HFFc6 (cell line): Measurements from ENCODE around the gene BICRAL. TPM values are rescaled to one million over a fixed set of nuclear protein-coding genes. Genes with fewer than 3 reads are reported as not detected.

Source experiments
- DNase-seq: peaks from one replicate; pipeline ENCODE4 v3.0.0-alpha.2; 2018
- H3K27ac Mint-ChIP-seq: 2 replicates; pipeline ENCODE4 v1.8.0; 2020; ENCODE audit warnings: mild to moderate bottlenecking, mixed read lengths
- H3K27me3 Mint-ChIP-seq: 2 replicates; pipeline ENCODE4 v1.8.0; 2021; ENCODE audit warnings: mild to moderate bottlenecking, moderate library complexity, mixed read lengths; ENCODE audit not compliant: insufficient read depth
- H3K36me3 Mint-ChIP-seq: 2 replicates; pipeline ENCODE4 v1.8.0; 2021; ENCODE audit warnings: low read depth, mixed read lengths
- H3K4me1 Mint-ChIP-seq: 2 replicates; pipeline ENCODE4 v1.8.0; 2020; ENCODE audit warnings: low read depth, mixed read lengths
- H3K4me3 Mint-ChIP-seq: 2 replicates; pipeline ENCODE4 v1.8.0; 2020; ENCODE audit warnings: mild to moderate bottlenecking, moderate library complexity, mixed read lengths
- H3K9me3 Mint-ChIP-seq: 2 replicates; pipeline ENCODE4 v1.8.0; 2020; ENCODE audit warnings: mild to moderate bottlenecking, mixed read lengths
- total RNA-seq, 6 experiments: library from RNA; stranded (reverse); fragmentation: NEBNext Ultra II Directional; extraction: Animal tissue kit (Norgen Biotek cat#: 25700); gene quantifications; 2 replicates in 1 of 6; 3 replicates in 5 of 6; pipeline ENCODE4 v1.2.3, GENCODE V29; 2021
- TF ChIP-seq, protein P1 (sequence below): fragments of 200-600 bp; sonication (generic); IDR thresholded peaks from 2 replicates; pipeline ENCODE4 v1.5.0; 2021; ENCODE audit warnings: antibody characterized with exemption, mild to moderate bottlenecking

BICRAL gene
- total RNA-seq, 6 experiments from 2014 or later = 8.0 to 9.8 (median 9.4) TPM

DNA sequence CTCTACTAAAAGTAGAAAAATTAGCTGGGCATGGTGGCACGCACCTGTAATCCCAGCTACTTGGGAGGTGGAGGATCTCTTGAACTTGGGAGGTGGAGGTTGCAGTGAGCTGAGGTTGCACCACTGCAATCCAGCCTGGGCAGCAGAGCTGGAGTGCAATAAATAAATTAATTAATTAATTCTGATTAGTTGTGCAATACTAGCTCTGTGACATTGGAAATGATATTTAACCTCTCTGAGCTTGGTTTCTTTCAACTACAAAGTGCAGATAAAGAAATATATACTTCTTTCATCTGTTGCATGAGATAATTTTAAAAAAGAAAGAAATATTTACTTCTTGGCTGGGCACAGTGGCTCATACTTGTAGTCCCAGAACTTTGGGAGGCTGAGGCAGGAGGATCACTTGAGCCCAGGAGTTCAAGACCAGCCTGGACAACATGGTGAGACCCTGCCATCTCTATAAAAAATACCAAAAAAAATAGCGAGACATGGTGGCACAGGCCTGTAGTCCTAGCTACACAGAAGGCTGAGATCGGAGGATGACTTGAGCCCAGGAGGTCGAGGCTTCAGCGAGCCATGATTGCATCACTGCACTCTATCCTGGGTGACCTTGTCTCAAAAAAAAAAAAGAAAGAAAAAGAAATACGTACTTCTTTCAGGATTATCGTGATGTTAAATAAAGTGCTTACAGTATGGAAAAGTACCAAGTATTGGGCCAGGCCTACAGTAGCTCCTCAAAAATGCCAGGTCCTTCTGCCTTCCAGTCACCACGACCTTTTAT, 20.4 kb upstream of the BICRAL start:
- H3K4me3 Mint-ChIP-seq = no peak overlapping the region
- H3K4me1 Mint-ChIP-seq = peaks cover 19% of the 10 kb centered on the region
- TF ChIP-seq, protein P1, sequence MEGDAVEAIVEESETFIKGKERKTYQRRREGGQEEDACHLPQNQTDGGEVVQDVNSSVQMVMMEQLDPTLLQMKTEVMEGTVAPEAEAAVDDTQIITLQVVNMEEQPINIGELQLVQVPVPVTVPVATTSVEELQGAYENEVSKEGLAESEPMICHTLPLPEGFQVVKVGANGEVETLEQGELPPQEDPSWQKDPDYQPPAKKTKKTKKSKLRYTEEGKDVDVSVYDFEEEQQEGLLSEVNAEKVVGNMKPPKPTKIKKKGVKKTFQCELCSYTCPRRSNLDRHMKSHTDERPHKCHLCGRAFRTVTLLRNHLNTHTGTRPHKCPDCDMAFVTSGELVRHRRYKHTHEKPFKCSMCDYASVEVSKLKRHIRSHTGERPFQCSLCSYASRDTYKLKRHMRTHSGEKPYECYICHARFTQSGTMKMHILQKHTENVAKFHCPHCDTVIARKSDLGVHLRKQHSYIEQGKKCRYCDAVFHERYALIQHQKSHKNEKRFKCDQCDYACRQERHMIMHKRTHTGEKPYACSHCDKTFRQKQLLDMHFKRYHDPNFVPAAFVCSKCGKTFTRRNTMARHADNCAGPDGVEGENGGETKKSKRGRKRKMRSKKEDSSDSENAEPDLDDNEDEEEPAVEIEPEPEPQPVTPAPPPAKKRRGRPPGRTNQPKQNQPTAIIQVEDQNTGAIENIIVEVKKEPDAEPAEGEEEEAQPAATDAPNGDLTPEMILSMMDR = no peak
- H3K27ac Mint-ChIP-seq = no peak overlapping the region
- no peaks in the 10 kb centered on the region for H3K27me3 Mint-ChIP-seq
- DNase-seq = no peak
- no peaks in the 10 kb centered on the region for H3K9me3 Mint-ChIP-seq
- no peaks in the 10 kb centered on the region for H3K36me3 Mint-ChIP-seq

DNA sequence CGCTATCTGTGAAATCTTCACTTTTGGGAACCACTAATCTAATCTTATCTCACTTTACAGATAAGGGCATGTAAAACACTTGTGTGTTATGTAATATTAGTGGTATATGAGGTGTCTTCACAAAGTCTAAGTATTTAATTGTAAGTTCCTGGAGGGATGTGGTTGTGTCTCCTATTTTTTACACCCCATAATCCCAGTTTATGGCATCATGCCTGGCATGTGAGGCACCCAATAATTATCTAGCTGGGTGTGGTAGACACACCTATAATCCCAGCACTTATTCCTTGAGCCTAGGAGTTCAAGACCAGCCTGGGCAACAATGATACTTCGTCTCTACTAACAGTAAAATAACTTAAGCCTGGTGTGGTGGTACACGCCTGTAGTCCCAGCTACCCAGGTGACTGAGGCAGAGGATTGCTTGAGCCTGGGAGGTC, 19.4 kb upstream of the BICRAL start:
- Mint-ChIP-seq H3K36me3 (no peaks in the 10 kb centered on the region), H3K27me3 (no peaks in the 10 kb centered on the region), H3K27ac (no peak overlapping the region), H3K9me3 (no peaks in the 10 kb centered on the region), H3K4me3 (no peak overlapping the region), H3K4me1 (peaks cover 28% of the 10 kb centered on the region)
- TF ChIP-seq, protein P1 = no peak
- DNase-seq = no peak

DNA sequence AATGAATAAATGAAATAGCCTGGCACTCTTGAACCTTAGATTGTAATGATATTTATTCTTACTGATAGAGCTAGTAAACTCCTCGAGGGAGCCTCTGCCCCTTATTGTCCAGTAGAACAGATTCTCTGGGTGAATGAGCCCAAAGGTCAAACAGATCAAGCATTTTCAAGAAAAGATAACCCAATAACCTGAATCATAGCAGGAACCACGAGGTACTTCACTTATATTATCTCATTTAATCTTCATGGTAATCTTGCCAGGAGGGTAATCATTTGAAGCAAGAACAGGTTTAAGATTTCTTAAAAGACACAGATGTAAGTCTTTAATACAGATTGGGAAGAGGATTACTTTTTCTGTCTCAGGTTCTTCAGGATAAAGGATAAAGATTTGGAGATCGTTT, 18.9 kb upstream of the BICRAL start:
- H3K27me3 Mint-ChIP-seq = no peaks in the 10 kb centered on the region
- peaks cover 33% of the 10 kb centered on the region for H3K4me1 Mint-ChIP-seq
- no peak overlapping the region for H3K4me3 Mint-ChIP-seq
- TF ChIP-seq, protein P1 = no peak
- no peak for DNase-seq
- no peaks in the 10 kb centered on the region for H3K9me3 Mint-ChIP-seq
- no peak overlapping the region for H3K27ac Mint-ChIP-seq
- H3K36me3 Mint-ChIP-seq = no peaks in the 10 kb centered on the region

DNA sequence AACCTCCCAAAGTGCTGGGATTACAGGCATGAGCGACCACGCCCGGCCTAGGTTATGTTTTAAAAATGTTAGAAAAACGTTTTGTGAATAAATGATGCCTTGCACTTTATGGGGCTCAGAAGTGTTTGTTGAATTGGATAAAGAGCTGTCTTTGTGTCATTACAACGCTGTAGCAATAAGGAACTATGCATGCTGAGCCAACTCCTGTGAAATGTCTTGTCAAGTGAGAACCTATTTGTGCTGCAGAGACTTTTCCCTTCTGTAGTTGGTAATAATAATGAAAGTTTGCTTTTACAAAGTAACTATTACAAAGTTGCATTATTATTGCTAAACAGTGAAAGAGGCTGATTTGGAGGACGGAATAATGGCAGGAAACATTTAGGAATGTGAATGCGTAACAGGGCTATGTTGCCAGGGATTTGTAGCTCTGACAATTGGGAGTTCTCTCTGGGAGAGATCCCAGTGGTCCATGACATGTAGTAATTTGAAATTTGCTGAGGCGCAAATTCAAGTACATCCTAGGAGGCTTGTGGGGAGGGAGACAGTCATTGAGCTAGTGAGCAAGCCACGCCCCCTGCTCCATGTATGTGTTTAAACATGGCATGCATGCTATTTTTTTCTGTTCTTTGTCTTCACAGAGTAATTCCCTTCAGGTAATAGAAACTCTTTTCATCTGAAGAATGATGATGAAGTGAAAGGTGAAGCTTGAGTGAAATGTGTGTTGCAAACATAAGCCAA, 16.8 kb upstream of the BICRAL start:
- H3K36me3 Mint-ChIP-seq = no peaks in the 10 kb centered on the region
- no peak for DNase-seq
- no peaks in the 10 kb centered on the region for H3K9me3 Mint-ChIP-seq
- TF ChIP-seq, protein P1 = no peak
- no peaks in the 10 kb centered on the region for H3K27me3 Mint-ChIP-seq
- H3K27ac Mint-ChIP-seq = peak overlapping the region; percentile 88
- peak overlapping the region; percentile 41; the same call in 1 of the 2 replicates for H3K4me3 Mint-ChIP-seq
- peaks cover 43% of the 10 kb centered on the region for H3K4me1 Mint-ChIP-seq

DNA sequence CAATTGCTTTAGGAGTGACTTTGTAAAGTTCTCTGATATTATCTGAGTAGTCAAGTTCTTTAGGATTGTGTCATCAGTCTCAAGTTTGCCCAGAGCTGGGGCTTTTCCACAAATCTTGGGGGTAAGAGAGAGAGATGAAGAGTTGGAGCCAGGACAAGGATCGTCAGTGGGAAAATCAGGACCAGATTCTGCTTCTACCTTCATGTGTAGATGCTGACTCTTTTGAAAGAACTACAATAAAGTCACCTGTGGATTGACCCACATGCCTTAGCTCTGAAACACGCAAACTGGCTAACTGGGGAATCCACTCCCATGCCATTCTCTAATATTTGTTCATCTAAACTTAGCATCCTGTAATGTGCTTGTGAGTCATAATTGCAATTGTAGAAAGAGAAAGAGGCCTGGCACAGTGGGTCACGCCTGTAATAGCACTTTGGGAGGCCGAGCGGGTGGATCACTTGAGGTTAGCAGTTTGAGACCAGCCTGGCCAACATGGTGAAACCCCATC, 15.6 kb upstream of the BICRAL start:
- peak overlapping the region; percentile 60 for H3K4me3 Mint-ChIP-seq
- peak overlapping the region; percentile 88 for H3K27ac Mint-ChIP-seq
- TF ChIP-seq, protein P1 = no peak
- no peaks in the 10 kb centered on the region for H3K9me3 Mint-ChIP-seq
- no peaks in the 10 kb centered on the region for H3K27me3 Mint-ChIP-seq
- H3K36me3 Mint-ChIP-seq = no peaks in the 10 kb centered on the region
- DNase-seq = peak; percentile 93
- H3K4me1 Mint-ChIP-seq = peaks cover 43% of the 10 kb centered on the region
